Thoracic aorta (tissue), 2 donors: ENCODE measurements around the gene ZNF367. TPM values are rescaled to one million over a fixed set of nuclear protein-coding genes. Genes with fewer than 3 reads are reported as not detected.

Experiments used
- ATAC-seq: fragments of 150-250 bp; one replicate; pipeline ENCODE4 v1.8.0; 2017; ENCODE audit warnings: low read depth; ENCODE audit not compliant: insufficient number of reproducible peaks, low FRiP score
- DNase-seq: peaks from one replicate; pipeline ENCODE4 v3.0.0-alpha.2; 2020; ENCODE audit warnings: low spot score
- H3K27ac ChIP-seq, 2 donors: fragments of 200-600 bp; sonication (generic); 1 replicate in 1 of 2; 2 replicates in 1 of 2; pipeline ENCODE4 v1.5.1; 2016; ENCODE audit warnings: mild to moderate bottlenecking in 2 of 2, moderate library complexity in 2 of 2
- H3K27me3 ChIP-seq: fragments of 200-600 bp; sonication (generic); replicated peaks from 2 replicates; pipeline ENCODE4 v1.6.0; 2016; ENCODE audit warnings: mild to moderate bottlenecking; ENCODE audit not compliant: insufficient read depth
- H3K36me3 ChIP-seq: fragments of 200-600 bp; sonication (generic); one replicate; pipeline ENCODE4 v1.5.1; 2016
- H3K4me1 ChIP-seq, 2 donors: fragments of 200-600 bp; sonication (generic); 1 replicate in 1 of 2; 2 replicates in 1 of 2; pipeline versions ENCODE4 v1.5.1 to v1.6.0; 2016; ENCODE audit warnings: low read depth in 2 of 2, mild to moderate bottlenecking in 1 of 2; ENCODE audit not compliant: control insufficient read depth in 1 of 2
- H3K4me3 ChIP-seq: fragments of 200-600 bp; sonication (generic); 2 replicates; pipeline ENCODE4 v1.5.1; 2016; ENCODE audit warnings: mild to moderate bottlenecking
- H3K9me3 ChIP-seq: fragments of 200-600 bp; sonication (generic); 2 replicates; pipeline ENCODE4 v1.5.1; 2016
- total RNA-seq, 2 donors: library from RNA; depleted of rRNA; stranded (reverse); fragments of >200 nt; gene quantifications; one replicate each; pipeline versions ENCODE4 v1.1.0 to v1.2.3, GENCODE V29; 2016
- TF ChIP-seq, protein P1 (sequence below): fragments of 200-600 bp; sonication (generic); IDR thresholded peaks from one replicate; pipeline ENCODE4 v1.5.1; 2019; ENCODE audit warnings: antibody characterized with exemption

The ZNF367 gene
- 1 to 10 TPM; 1.3 to 2.6 TPM for total RNA-seq

DNA sequence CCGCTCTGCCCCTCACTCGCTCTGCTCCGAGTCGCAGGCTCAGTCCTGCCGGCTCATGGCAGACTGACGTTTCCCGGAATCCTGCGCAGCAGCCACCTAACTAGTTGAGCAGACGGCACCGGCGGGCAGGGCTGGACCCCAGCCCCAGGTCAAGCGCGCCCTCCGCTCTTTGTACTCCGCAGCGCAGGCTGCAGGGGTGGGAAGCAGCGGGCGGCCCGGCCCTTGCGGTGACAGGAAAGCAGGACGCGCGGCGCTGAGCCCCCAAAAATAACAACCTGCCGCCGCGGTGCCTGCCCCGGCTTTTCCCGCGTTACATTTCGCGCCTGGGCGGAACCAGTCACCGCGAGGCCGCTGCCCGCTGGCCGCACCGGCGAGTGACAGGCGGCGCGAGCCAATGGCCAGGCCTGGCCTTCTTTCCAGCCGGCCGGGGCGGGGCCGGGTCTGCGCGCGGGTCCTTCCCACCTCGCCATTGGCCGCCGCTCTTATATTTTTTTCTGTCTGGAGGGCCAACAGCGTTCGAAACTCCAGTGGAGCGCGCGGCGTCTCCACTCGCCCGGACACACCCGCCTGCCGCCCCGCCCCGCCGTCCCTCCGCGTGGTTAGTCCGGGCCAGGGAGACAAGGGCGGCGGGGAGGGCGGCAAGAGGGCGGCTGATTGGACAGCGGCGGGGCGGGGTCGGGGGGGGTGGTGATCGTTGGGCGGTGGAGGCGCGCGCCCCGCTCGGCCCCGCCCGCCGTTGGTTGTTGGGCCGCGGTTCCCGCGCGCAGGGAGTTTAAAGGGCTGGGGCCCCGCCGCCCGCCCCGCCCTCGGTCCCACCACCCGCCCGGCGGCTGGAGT is at the start of gene ZNF367:
ZNF367 (minus strand) TSS at position 288 of the 837 bp plus-strand sequence. CDS start 338 bp downstream, outside the sequence.
- peaks cover 24 to 29% of the 10 kb centered on the region in 2 donors for H3K4me1 ChIP-seq
- TF ChIP-seq, protein P1, sequence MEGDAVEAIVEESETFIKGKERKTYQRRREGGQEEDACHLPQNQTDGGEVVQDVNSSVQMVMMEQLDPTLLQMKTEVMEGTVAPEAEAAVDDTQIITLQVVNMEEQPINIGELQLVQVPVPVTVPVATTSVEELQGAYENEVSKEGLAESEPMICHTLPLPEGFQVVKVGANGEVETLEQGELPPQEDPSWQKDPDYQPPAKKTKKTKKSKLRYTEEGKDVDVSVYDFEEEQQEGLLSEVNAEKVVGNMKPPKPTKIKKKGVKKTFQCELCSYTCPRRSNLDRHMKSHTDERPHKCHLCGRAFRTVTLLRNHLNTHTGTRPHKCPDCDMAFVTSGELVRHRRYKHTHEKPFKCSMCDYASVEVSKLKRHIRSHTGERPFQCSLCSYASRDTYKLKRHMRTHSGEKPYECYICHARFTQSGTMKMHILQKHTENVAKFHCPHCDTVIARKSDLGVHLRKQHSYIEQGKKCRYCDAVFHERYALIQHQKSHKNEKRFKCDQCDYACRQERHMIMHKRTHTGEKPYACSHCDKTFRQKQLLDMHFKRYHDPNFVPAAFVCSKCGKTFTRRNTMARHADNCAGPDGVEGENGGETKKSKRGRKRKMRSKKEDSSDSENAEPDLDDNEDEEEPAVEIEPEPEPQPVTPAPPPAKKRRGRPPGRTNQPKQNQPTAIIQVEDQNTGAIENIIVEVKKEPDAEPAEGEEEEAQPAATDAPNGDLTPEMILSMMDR: no peak
- peak; percentile 80 for ATAC-seq
- no peaks in the 10 kb centered on the region for H3K36me3 ChIP-seq
- DNase-seq: peak; percentile 95
- H3K9me3 ChIP-seq: no peaks in the 10 kb centered on the region
- peak within 1 kb of the TSS; percentile 99 to 100 for H3K27ac ChIP-seq
- H3K27me3 ChIP-seq: no peaks in the 10 kb centered on the region
- peak within 1 kb of the TSS; percentile 99 for H3K4me3 ChIP-seq

DNA sequence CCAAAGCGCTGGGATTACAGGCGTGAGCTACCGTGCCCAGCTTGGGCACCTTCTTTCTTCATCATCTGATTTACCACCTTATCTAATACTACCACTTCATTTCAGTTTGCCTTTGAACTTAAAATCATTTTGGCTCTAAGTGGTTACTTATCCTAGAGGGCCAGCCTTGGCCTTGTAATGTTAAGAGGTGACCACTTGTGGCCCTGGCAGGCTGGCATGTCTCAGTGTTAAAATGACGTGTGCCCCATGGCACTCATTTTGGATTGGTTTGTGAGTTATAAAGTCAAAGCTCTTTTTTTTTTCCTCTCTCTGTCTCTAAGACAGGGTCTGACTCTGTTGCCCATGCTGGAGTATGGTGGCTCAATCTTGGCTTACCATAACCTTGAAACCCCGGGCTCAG is 49.6 kb upstream of the ZNF367 start:
- Histone ChIP-seq H3K27ac (no peak overlapping the region), H3K4me3 (no peak overlapping the region), H3K9me3 (no peaks in the 10 kb centered on the region), H3K27me3 (no peaks in the 10 kb centered on the region), H3K4me1 (peaks cover 0 to 16% of the 10 kb centered on the region in 2 donors), H3K36me3 (peaks cover 41% of the 10 kb centered on the region)
- ATAC-seq: no peak
- TF ChIP-seq, protein P1: no peak
- DNase-seq: no peak

DNA sequence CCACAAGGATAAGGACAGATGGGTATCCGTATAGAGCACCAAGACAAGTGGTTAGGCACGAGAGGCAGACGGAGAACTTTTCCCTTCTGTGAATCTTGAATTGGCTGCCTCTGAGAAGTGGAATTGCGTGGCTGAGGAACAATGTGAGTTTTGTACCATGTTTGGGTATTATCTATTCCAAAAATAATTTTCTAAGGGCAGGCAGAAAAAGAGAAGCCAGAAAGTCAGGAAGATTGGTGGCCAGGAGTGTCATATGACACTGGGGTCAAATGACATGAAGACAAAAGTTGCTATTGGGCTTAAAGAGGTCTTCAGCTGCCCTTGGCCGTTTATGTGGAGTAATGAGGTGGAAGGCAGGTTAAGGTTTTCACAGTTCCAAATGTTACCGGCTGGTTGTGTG is 46.3 kb upstream of the ZNF367 start:
- Histone ChIP-seq H3K36me3 (peaks cover 12% of the 10 kb centered on the region), H3K9me3 (no peaks in the 10 kb centered on the region), H3K4me3 (peak overlapping the region; percentile 6), H3K4me1 (peaks cover 0 to 16% of the 10 kb centered on the region in 2 donors), H3K27me3 (no peaks in the 10 kb centered on the region), H3K27ac (peak overlapping the region; percentile 39 to 53)
- DNase-seq (no peak), ATAC-seq (no peak)
- TF ChIP-seq, protein P1: no peak

- no peak overlapping the region for H3K4me3 ChIP-seq
- peaks cover 0 to 16% of the 10 kb centered on the region in 2 donors for H3K4me1 ChIP-seq
- TF ChIP-seq, protein P1: no peak
- H3K27me3 ChIP-seq: no peaks in the 10 kb centered on the region
- no peak overlapping the region for H3K27ac ChIP-seq
- no peaks in the 10 kb centered on the region for H3K9me3 ChIP-seq
- H3K36me3 ChIP-seq: peaks cover 9% of the 10 kb centered on the region
- DNase-seq (no peak), ATAC-seq (no peak)
Measured at GRCh38 chr9:96462541-96462940, 44.4 kb upstream of the ZNF367 start.

- Histone ChIP-seq H3K9me3 (no peaks in the 10 kb centered on the region), H3K27me3 (no peaks in the 10 kb centered on the region), H3K4me3 (no peak overlapping the region), H3K4me1 (peaks cover 0 to 16% of the 10 kb centered on the region in 2 donors), H3K36me3 (peaks cover 5% of the 10 kb centered on the region), H3K27ac (no peak overlapping the region)
- no peak for ATAC-seq
- TF ChIP-seq, protein P1: no peak
- DNase-seq: no peak
Measured at GRCh38 chr9:96461336-96461735, 43.2 kb upstream of the ZNF367 start.
